CD4-positive, alpha-beta memory T cell (primary cell): ENCODE results near the gene SPSB2. TPM values are rescaled to one million over a fixed set of nuclear protein-coding genes. Genes with fewer than 3 reads are reported as not detected.

Experiments
- CTCF ChIA-PET: fragments of 350-600 bp; sonication (Branson Sonifier 250); formaldehyde crosslinking; loops from one replicate; lab custom pipeline; 2021; ENCODE audit warnings: inconsistent platforms; ENCODE audit not compliant: partially characterized antibody; lab: Charles Lee
- POLR2A ChIA-PET: fragments of 350-600 bp; sonication (Branson Sonifier 250); formaldehyde crosslinking; loops from one replicate; lab custom pipeline; 2021; ENCODE audit not compliant: partially characterized antibody; lab: Charles Lee
- DNase-seq, 5 donors: peaks; one replicate each; pipeline versions ENCODE4 v3.0.0 to v3.0.0-alpha.2; 2020 to 2022; ENCODE audit warnings: mixed read lengths in 1 of 5
- H3K27ac ChIP-seq: one replicate; pipeline ENCODE4 v1.7.0; 2013; ENCODE audit warnings: low read depth, low read length
- H3K27me3 ChIP-seq: 2 replicates; pipeline ENCODE4 v1.7.0; 2013; ENCODE audit warnings: mild to moderate bottlenecking, low read length, moderate library complexity; ENCODE audit not compliant: insufficient read depth
- H3K36me3 ChIP-seq: 2 replicates; pipeline ENCODE4 v1.7.0; 2013; ENCODE audit warnings: mild to moderate bottlenecking, low read length, moderate library complexity; ENCODE audit not compliant: insufficient read depth
- H3K4me1 ChIP-seq: 2 replicates; pipeline ENCODE4 v1.7.0; 2013; ENCODE audit warnings: mild to moderate bottlenecking, low read length, moderate library complexity; ENCODE audit not compliant: insufficient read depth
- H3K4me3 ChIP-seq, 2 donors: one replicate each; pipeline ENCODE4 v1.7.0; 2013; ENCODE audit warnings: low read length in 2 of 2, mild to moderate bottlenecking in 1 of 2
- H3K9me3 ChIP-seq, 2 donors: one replicate each; pipeline ENCODE4 v1.7.0; 2013; ENCODE audit warnings: low read length in 2 of 2, control low read depth in 1 of 2; ENCODE audit not compliant: control insufficient read depth in 1 of 2
- H3K27ac Mint-ChIP-seq, 7 donors: one replicate each; pipeline ENCODE4 v1.8.0; 2020 to 2021; ENCODE audit warnings: mixed read lengths in 7 of 7, mild to moderate bottlenecking in 6 of 7, inconsistent platforms in 3 of 7, moderate library complexity in 3 of 7
- H3K27me3 Mint-ChIP-seq, 2 donors: one replicate each; pipeline ENCODE4 v1.8.0; 2020 to 2021; ENCODE audit warnings: mixed read lengths in 2 of 2
- H3K36me3 Mint-ChIP-seq, 2 donors: one replicate each; pipeline ENCODE4 v1.8.0; 2020 to 2021; ENCODE audit warnings: mixed read lengths in 2 of 2, inconsistent platforms in 1 of 2, mild to moderate bottlenecking in 1 of 2
- H3K4me1 Mint-ChIP-seq, 4 donors: one replicate each; pipeline ENCODE4 v1.8.0; 2020 to 2021; ENCODE audit warnings: mixed read lengths in 4 of 4, mild to moderate bottlenecking in 1 of 4
- H3K4me3 Mint-ChIP-seq, 8 donors: one replicate each; pipeline ENCODE4 v1.8.0; 2020 to 2021; ENCODE audit warnings: mixed read lengths in 8 of 8, mild to moderate bottlenecking in 7 of 8, moderate library complexity in 6 of 8, inconsistent platforms in 3 of 8
- H3K9me3 Mint-ChIP-seq, 8 donors: one replicate each; pipeline ENCODE4 v1.8.0; 2020 to 2021; ENCODE audit warnings: mixed read lengths in 8 of 8, mild to moderate bottlenecking in 5 of 8, inconsistent platforms in 3 of 8, moderate library complexity in 1 of 8
- intact Hi-C: fragments of 100-400 bp; cut with micrococcal nuclease; formaldehyde crosslinking; loops from one replicate; pipeline ENCODE4 v1.15.1; 2023
- polyA plus RNA-seq, 2 donors: library from polyadenylated mRNA; unstranded; fragments of 300-500 nt; fragmentation: Illumina TruSeq; gene quantifications; one replicate each; pipeline ENCODE4 v1.2.3, GENCODE V29; 2021
- total RNA-seq, 2 experiments: library from RNA; stranded (reverse); gene quantifications; one replicate each; pipeline ENCODE4 v1.2.3, GENCODE V29; 2021

The SPSB2 gene
- total and polyA plus RNA-seq, 4 experiments from 2014 or later: 16.6 to 25.5 (median 20.8) TPM

DNA sequence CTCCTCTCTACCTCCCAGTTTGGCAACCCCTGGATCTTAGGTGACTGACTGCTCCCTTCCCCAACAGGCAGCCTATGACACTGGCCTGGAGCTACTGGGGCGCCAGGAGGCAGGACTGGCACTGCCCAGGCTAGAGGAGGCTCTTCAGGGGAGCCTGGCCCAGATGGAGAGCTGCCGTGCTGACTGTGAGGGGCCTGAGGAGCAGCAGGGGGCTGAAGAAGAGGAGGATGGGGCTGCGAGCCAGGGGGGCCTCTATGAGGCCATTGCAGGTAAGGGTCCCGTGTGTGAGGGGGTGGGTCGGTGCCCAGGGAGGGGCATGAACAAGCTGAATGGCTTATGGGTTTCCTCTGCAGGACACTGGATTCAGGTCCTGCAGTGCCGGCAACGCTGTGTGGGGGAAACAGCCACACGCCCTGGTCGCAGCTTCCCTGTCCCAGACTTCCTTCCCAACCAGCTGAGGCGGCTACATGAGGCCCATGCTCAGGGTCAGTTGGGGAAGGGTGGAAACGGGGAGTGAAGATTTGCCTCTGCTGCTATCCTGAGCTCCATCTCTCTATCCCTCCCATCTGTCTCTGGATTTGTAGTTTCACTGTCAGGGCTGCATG is 42.7 kb downstream of the SPSB2 start:
- H3K27ac Mint-ChIP-seq: peak overlapping the region in 1 of 7 donors; percentile 66
- ChIA-PET CTCF (interaction anchor here (0.6 to 18.9 kb wide), 8 partner anchors 8 to 202 kb away, joined by 3 to 303 read pairs (median 7); partner anchors contain the start of genes CD4, LAG3, MLF2 and PTMS), POLR2A (interaction anchor here (0.8 to 3.6 kb wide), 5 partner anchors 10 to 107 kb away, joined by 3 to 19 read pairs (median 10); partner anchors contain the start of genes CD4, CDCA3, COPS7A and GNB3)
- H3K4me1 Mint-ChIP-seq: peaks cover 10 to 28% (median 17%) of the 10 kb centered on the region in 4 donors
- peaks cover 8 to 20% of the 10 kb centered on the region in 2 donors for H3K27me3 Mint-ChIP-seq
- no peak overlapping the region for H3K27ac ChIP-seq
- H3K4me3 Mint-ChIP-seq: peak overlapping the region in 7 of 8 donors; percentile 25 to 63 (median 48)
- H3K36me3 ChIP-seq: no peaks in the 10 kb centered on the region
- H3K27me3 ChIP-seq: peaks cover 10% of the 10 kb centered on the region
- DNase-seq: no peak
- H3K4me3 ChIP-seq: no peak overlapping the region
- H3K9me3 Mint-ChIP-seq: no peaks in the 10 kb centered on the region
- intact Hi-C loops: no loop called here
- peaks cover 26% of the 10 kb centered on the region for H3K4me1 ChIP-seq
- no peaks in the 10 kb centered on the region for H3K9me3 ChIP-seq
- no peaks in the 10 kb centered on the region for H3K36me3 Mint-ChIP-seq

DNA sequence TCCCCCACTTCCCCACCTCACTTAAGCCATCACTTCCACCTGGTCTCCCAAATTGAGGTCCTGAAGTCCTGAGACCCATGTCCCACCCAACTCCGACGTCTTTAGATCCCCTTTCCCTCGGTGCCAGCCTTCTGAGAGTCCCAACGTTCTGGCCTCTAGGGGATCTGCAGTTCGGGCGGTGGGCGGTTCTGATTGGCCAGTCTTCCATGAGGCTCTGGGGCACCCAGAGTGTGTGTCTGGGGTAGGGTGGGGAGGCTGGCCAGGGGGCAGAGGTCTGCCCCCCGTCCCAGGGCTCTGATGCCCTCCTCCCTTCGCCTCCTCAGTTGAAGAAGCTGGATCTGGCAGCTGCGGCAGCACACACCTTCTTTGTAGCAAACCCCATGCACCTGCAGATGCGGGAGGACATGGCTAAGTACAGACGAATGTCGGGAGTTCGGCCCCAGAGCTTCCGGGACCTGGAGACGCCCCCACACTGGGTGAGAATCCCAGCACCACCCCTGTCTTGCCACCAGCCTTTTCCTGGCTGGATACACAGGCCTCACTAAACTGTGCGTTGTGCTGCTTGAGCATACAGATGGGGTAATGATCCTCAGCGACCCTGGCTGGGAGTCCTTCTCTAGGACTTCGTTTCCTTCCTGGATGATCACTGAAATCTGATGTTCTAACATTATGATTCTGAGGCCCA is 43.4 kb downstream of the SPSB2 start:
- peak overlapping the region; percentile 57 to 58 for H3K4me3 ChIP-seq

DNA sequence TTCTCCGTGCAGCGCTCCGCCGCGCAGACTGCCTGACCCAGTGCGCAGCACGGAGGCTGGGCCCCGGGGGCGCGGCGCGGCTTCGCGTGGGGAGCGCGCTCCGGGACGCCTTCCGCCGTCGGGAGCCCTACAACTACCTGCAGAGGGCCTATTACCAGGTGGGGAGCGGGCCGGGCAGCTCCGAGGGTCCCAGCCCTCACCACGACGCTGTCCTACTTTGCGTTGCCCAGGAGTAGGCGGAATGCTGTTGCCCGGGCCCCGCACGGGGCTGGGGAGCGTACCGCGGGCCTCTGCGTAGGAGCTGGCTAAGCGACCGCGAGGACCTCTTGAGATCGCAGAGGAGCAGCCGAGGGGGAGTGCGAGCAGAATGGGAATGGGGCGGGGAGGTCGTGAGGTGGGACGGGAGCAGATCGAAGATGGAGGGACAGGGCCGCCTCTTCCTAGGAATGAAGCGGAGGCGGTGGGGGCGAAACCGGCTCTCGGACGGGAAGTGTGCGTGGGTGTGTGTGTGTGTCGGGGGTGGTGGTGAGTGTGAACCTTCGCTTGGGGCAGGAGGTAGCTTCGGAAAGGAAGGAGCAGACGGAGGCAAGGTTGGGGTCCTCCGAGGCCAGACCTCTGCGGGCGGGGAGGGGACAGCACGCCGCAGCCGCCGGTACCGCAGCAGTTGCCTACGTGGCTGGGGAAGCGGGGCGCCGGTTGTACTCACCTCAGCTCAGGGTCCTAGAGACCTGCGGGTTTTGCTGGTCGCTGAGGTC is 44.1 kb downstream of the SPSB2 start:
- CTCF ChIA-PET: interaction anchor here (0.7 to 18.9 kb wide), 8 partner anchors 10 to 105 kb away, joined by 3 to 303 read pairs (median 6); partner anchors contain the start of genes CD4, COPS7A, LAG3 and MLF2
- Histone ChIP-seq H3K9me3 (no peaks in the 10 kb centered on the region), H3K36me3 (no peaks in the 10 kb centered on the region), H3K27me3 (peaks cover 10% of the 10 kb centered on the region), H3K27ac (no peak overlapping the region), H3K4me3 (peak overlapping the region; percentile 57 to 58), H3K4me1 (peaks cover 28% of the 10 kb centered on the region)
- Mint-ChIP-seq H3K9me3 (no peaks in the 10 kb centered on the region), H3K36me3 (no peaks in the 10 kb centered on the region), H3K4me3 (peak overlapping the region; percentile 86 to 92 (median 90)), H3K4me1 (peaks cover 9 to 36% (median 18%) of the 10 kb centered on the region in 4 donors), H3K27me3 (peaks cover 6 to 28% of the 10 kb centered on the region in 2 donors), H3K27ac (peak overlapping the region; percentile 72 to 89 (median 81))
- POLR2A ChIA-PET: interaction anchor here (0.8 to 3.6 kb wide), 17 partner anchors 11 to 367 kb away, joined by 3 to 26 read pairs (median 7); partner anchors contain the start of genes C12orf57, CD4, CDCA3 and COPS7A
- DNase-seq: peak; percentile 36 to 50 (median 45)
- intact Hi-C loops: loop anchor here (5.0 to 10.0 kb wide), 2 partner anchors 142 to 264 kb away; partner anchors contain the start of genes NOP2 and ZNF384

More for the DNA sequence above, 43.4 kb downstream of the SPSB2 start:
- Histone ChIP-seq H3K4me1 (peaks cover 28% of the 10 kb centered on the region), H3K27me3 (peaks cover 10% of the 10 kb centered on the region), H3K36me3 (no peaks in the 10 kb centered on the region), H3K27ac (no peak overlapping the region), H3K9me3 (no peaks in the 10 kb centered on the region)
- ChIA-PET POLR2A (interaction anchor here (0.8 to 3.6 kb wide), 14 partner anchors 10 to 114 kb away, joined by 3 to 26 read pairs (median 8); partner anchors contain the start of genes C12orf57, CD4, CDCA3 and COPS7A), CTCF (interaction anchor here (0.6 to 18.9 kb wide), 9 partner anchors 9 to 106 kb away, joined by 3 to 303 read pairs (median 9); partner anchors contain the start of genes CD4, COPS7A, LAG3 and MLF2)
- H3K27me3 Mint-ChIP-seq: peaks cover 8 to 27% of the 10 kb centered on the region in 2 donors
- peaks cover 9 to 35% (median 18%) of the 10 kb centered on the region in 4 donors for H3K4me1 Mint-ChIP-seq
- intact Hi-C loops: loop anchor here (5.0 to 10.0 kb wide), 2 partner anchors 142 to 265 kb away; partner anchors contain the start of genes NOP2 and ZNF384
- no peaks in the 10 kb centered on the region for H3K36me3 Mint-ChIP-seq
- H3K4me3 Mint-ChIP-seq: peak overlapping the region; percentile 86 to 92 (median 90)
- no peak for DNase-seq
- H3K9me3 Mint-ChIP-seq: no peaks in the 10 kb centered on the region
- H3K27ac Mint-ChIP-seq: peak overlapping the region in 6 of 7 donors; percentile 57 to 89 (median 81)

DNA sequence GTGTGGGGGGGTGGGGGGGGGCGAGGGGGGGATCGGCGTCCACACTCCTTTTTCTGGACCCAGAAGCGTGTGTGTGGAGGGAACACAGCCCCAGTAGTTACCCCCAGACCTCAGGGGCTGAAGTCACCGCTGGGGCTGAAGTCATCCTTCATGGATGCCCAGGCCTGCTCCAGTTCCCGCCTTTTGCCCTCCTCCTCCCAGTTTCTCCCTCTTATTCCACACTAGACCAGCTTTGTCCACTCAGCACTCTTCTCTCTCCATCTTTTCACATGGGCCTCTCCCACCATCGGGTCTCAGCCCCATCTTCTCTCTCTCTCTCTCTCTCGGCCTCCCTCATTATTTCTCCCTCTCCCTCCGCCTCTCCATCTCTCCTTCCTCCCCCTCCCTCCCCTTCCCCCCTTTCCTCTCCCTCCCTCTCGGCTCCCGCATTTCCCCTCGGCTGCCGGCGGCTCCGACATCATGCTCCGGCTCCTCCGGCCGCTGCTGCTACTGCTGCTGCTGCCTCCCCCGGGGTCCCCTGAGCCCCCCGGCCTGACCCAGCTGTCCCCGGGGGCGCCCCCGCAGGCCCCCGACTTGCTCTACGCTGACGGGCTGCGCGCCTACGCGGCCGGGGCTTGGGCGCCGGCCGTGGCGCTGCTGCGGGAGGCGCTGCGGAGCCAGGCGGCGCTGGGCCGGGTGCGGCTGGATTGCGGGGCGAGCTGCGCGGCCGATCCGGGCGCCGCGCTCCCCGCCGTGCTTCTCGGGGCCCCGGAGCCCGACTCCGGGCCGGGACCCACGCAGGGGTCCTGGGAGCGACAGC is 44.9 kb downstream of the SPSB2 start, which contains the start of gene P3H3:
Gene P3H3 (plus strand): TSS at position 426 of the 799 bp plus-strand sequence. CDS start 34 bp downstream, at position 460.
- H3K36me3 Mint-ChIP-seq: no peaks in the 10 kb centered on the region
- H3K27ac Mint-ChIP-seq: peak within 1 kb of the TSS; percentile 72 to 89 (median 81)
- H3K27me3 ChIP-seq: peaks cover 10% of the 10 kb centered on the region
- peaks cover 28% of the 10 kb centered on the region for H3K4me1 ChIP-seq
- H3K4me3 Mint-ChIP-seq: peak within 1 kb of the TSS; percentile 86 to 92 (median 90)
- no peak within 1 kb of the TSS for H3K27ac ChIP-seq
- H3K4me3 ChIP-seq: peak within 1 kb of the TSS; percentile 57 to 58
- intact Hi-C loops: loop anchor here (5.0 to 10.0 kb wide), 2 partner anchors 141 to 263 kb away; partner anchors contain the start of genes NOP2 and ZNF384
- H3K9me3 Mint-ChIP-seq: no peaks in the 10 kb centered on the region
- ChIA-PET CTCF (interaction anchor here (1.4 to 18.9 kb wide), 7 partner anchors 24 to 104 kb away, joined by 3 to 303 read pairs (median 10); partner anchors contain the start of genes CD4, COPS7A, LAG3 and MLF2), POLR2A (interaction anchor here (0.6 to 3.6 kb wide), 16 partner anchors 12 to 367 kb away, joined by 3 to 26 read pairs (median 7); partner anchors contain the start of genes CD4, CDCA3, COPS7A and GNB3)
- DNase-seq: peak in 1 of 5 donors; percentile 37
- H3K36me3 ChIP-seq: no peaks in the 10 kb centered on the region
- H3K27me3 Mint-ChIP-seq: peaks cover 6 to 28% of the 10 kb centered on the region in 2 donors
- peaks cover 9 to 37% (median 18%) of the 10 kb centered on the region in 4 donors for H3K4me1 Mint-ChIP-seq
- no peaks in the 10 kb centered on the region for H3K9me3 ChIP-seq

DNA sequence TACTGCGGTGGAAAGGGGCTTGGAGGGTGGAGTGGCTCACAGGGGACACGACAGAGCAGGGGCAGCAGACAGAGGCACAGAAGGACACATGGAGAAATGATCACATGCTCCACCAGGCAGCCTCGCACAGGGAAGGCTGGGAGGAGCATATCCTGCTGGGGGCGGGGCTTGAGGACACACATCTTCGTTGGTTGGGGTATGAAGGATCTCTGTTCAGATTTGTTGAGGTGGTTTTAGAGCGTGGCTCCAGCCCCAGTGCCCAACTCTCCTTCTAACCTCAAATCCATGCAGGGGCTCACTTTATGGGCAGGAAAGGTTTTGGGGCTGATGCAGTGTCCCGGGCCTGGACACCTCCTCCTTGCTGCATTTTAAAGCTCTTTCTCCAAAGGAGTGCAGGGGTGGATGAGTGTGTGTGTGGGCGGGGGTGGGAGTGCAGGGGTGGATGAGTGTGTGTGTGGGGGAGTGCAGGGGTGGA is 45.6 kb downstream of the SPSB2 start:
- H3K4me3 Mint-ChIP-seq: peak overlapping the region in 6 of 8 donors; percentile 64 to 86 (median 76)
- no peaks in the 10 kb centered on the region for H3K9me3 Mint-ChIP-seq
- ChIA-PET POLR2A (interaction anchor here (1.3 to 3.6 kb wide), 9 partner anchors 13 to 366 kb away, joined by 3 to 26 read pairs (median 10); partner anchors contain the start of genes CD4, CDCA3, GNB3 and MLF2), CTCF (interaction anchor here (1.4 to 18.9 kb wide), 6 partner anchors 17 to 72 kb away, joined by 3 to 303 read pairs (median 10); partner anchors contain the start of genes CD4, LAG3, MLF2 and PTMS)
- intact Hi-C loops: loop anchor here (5.0 to 10.0 kb wide), 2 partner anchors 140 to 263 kb away; partner anchors contain the start of genes NOP2 and ZNF384
- H3K4me1 Mint-ChIP-seq: peaks cover 9 to 44% (median 18%) of the 10 kb centered on the region in 4 donors
- H3K27me3 ChIP-seq: peaks cover 10% of the 10 kb centered on the region
- H3K27ac Mint-ChIP-seq: peak overlapping the region in 3 of 7 donors; percentile 62 to 74 (median 68)
- no peaks in the 10 kb centered on the region for H3K36me3 ChIP-seq
- H3K9me3 ChIP-seq: no peaks in the 10 kb centered on the region
- no peaks in the 10 kb centered on the region for H3K36me3 Mint-ChIP-seq
- H3K4me3 ChIP-seq: no peak overlapping the region
- no peak overlapping the region for H3K27ac ChIP-seq
- H3K4me1 ChIP-seq: peaks cover 28% of the 10 kb centered on the region
- H3K27me3 Mint-ChIP-seq: peaks cover 6 to 28% of the 10 kb centered on the region in 2 donors
- peak in 1 of 5 donors; percentile 16 for DNase-seq
